Chondrocyte (in vitro differentiated cells): Measurements from ENCODE around the gene SH3GLB1. TPM values are rescaled to one million over a fixed set of nuclear protein-coding genes. Genes with fewer than 3 reads are reported as not detected.
A peak's percentile ranks its signal among the peaks of the same experiment; 100 is the strongest.

Experiments used
- DNase-seq: peaks from one replicate; pipeline ENCODE4 v3.0.0; 2021; ENCODE audit warnings: mixed read lengths, low spot score
- H3K27ac Mint-ChIP-seq: one replicate; pipeline ENCODE4 v1.8.0; 2021; ENCODE audit warnings: mild to moderate bottlenecking, moderate library complexity, mixed read lengths; ENCODE audit not compliant: unreplicated experiment
- H3K27me3 Mint-ChIP-seq: 2 replicates; pipeline ENCODE4 v1.8.0; 2021; ENCODE audit warnings: low read depth, mixed read lengths
- H3K36me3 Mint-ChIP-seq: 2 replicates; pipeline ENCODE4 v1.8.0; 2021; ENCODE audit warnings: low read depth, mixed read lengths
- H3K4me1 Mint-ChIP-seq: 2 replicates; pipeline ENCODE4 v1.8.0; 2021; ENCODE audit warnings: low read depth, mild to moderate bottlenecking, mixed read lengths
- H3K4me3 Mint-ChIP-seq: one replicate; pipeline ENCODE4 v1.8.0; 2021; ENCODE audit warnings: mild to moderate bottlenecking, moderate library complexity, mixed read lengths; ENCODE audit not compliant: unreplicated experiment
- H3K9me3 Mint-ChIP-seq: 2 replicates; pipeline ENCODE4 v1.8.0; 2021; ENCODE audit warnings: low read depth, mixed read lengths
- total RNA-seq: library from RNA; stranded (reverse); gene quantifications from 3 replicates; pipeline ENCODE4 v1.2.1, GENCODE V29; 2021
- TF ChIP-seq, protein P1 (sequence below): fragments of 200-600 bp; sonication (generic); IDR thresholded peaks from 2 replicates; pipeline ENCODE4 v1.5.0; 2021; ENCODE audit warnings: antibody characterized with exemption, mild to moderate bottlenecking, moderate library complexity

Gene SH3GLB1
- total RNA-seq, 1 donor from 2014 or later = 135 TPM

GRCh38 chr1:86704972-86705664 lies 742 bp downstream of the SH3GLB1 start:
- peak overlapping the region; percentile 100 for H3K27ac Mint-ChIP-seq
- no peaks in the 10 kb centered on the region for H3K36me3 Mint-ChIP-seq
- DNase-seq = peak; percentile 62

GRCh38 chr1:86705665-86705985 lies 1.2 kb downstream of the SH3GLB1 start:
- Mint-ChIP-seq H3K9me3 (no peaks in the 10 kb centered on the region), H3K27ac (peak overlapping the region; percentile 100), H3K4me1 (peaks cover 42% of the 10 kb centered on the region), H3K36me3 (no peaks in the 10 kb centered on the region), H3K4me3 (peak overlapping the region; percentile 99), H3K27me3 (no peaks in the 10 kb centered on the region)
- no peak for DNase-seq
- TF ChIP-seq, protein P1, sequence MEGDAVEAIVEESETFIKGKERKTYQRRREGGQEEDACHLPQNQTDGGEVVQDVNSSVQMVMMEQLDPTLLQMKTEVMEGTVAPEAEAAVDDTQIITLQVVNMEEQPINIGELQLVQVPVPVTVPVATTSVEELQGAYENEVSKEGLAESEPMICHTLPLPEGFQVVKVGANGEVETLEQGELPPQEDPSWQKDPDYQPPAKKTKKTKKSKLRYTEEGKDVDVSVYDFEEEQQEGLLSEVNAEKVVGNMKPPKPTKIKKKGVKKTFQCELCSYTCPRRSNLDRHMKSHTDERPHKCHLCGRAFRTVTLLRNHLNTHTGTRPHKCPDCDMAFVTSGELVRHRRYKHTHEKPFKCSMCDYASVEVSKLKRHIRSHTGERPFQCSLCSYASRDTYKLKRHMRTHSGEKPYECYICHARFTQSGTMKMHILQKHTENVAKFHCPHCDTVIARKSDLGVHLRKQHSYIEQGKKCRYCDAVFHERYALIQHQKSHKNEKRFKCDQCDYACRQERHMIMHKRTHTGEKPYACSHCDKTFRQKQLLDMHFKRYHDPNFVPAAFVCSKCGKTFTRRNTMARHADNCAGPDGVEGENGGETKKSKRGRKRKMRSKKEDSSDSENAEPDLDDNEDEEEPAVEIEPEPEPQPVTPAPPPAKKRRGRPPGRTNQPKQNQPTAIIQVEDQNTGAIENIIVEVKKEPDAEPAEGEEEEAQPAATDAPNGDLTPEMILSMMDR = no peak

More at GRCh38 chr1:86704972-86705664, 742 bp downstream of the SH3GLB1 start:
- H3K4me3 Mint-ChIP-seq = peak overlapping the region; percentile 99
- TF ChIP-seq, protein P1 = no peak
- peaks cover 38% of the 10 kb centered on the region for H3K4me1 Mint-ChIP-seq
- H3K9me3 Mint-ChIP-seq = no peaks in the 10 kb centered on the region
- H3K27me3 Mint-ChIP-seq = no peaks in the 10 kb centered on the region

DNA sequence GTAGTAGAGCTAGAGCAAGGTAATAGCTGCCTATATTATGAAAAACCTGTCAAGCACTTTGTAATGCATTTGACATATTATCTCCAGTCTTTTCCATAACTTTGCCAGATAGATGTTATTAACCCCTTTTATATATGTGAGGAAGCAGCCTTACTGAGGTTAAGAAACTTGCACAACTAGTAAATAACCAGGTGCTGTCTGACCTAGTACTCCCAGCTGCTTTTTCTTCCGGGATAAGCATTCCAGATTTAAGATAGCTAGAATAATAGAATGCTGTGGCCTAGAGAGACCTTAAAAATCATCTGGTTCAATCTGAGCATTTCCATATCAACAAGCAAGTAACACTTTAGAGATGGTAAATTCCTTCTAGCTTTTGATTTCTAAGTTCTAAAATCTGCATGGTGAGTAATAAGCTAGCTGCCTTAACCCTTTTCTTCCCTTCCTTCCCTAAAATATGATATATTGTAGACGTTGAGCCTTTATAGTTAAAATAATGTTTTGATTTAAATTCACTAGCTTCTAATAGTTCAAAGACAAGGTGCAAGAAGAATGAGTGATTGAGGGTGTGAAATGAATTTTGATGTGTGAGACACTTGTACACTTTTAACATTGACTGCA lies 1.8 kb downstream of the SH3GLB1 start:
- H3K4me3 Mint-ChIP-seq = peak overlapping the region; percentile 99
- TF ChIP-seq, protein P1 = no peak
- H3K9me3 Mint-ChIP-seq = no peaks in the 10 kb centered on the region
- DNase-seq = no peak
- H3K27me3 Mint-ChIP-seq = no peaks in the 10 kb centered on the region
- peaks cover 44% of the 10 kb centered on the region for H3K4me1 Mint-ChIP-seq
- no peaks in the 10 kb centered on the region for H3K36me3 Mint-ChIP-seq
- H3K27ac Mint-ChIP-seq = peak overlapping the region; percentile 100

GRCh38 chr1:86708920-86709319 lies 4.5 kb downstream of the SH3GLB1 start:
- Mint-ChIP-seq H3K4me1 (peaks cover 54% of the 10 kb centered on the region), H3K36me3 (no peaks in the 10 kb centered on the region), H3K4me3 (no peak overlapping the region), H3K27ac (peak overlapping the region; percentile 6), H3K9me3 (no peaks in the 10 kb centered on the region), H3K27me3 (no peaks in the 10 kb centered on the region)
- TF ChIP-seq, protein P1 = no peak
- no peak for DNase-seq

DNA sequence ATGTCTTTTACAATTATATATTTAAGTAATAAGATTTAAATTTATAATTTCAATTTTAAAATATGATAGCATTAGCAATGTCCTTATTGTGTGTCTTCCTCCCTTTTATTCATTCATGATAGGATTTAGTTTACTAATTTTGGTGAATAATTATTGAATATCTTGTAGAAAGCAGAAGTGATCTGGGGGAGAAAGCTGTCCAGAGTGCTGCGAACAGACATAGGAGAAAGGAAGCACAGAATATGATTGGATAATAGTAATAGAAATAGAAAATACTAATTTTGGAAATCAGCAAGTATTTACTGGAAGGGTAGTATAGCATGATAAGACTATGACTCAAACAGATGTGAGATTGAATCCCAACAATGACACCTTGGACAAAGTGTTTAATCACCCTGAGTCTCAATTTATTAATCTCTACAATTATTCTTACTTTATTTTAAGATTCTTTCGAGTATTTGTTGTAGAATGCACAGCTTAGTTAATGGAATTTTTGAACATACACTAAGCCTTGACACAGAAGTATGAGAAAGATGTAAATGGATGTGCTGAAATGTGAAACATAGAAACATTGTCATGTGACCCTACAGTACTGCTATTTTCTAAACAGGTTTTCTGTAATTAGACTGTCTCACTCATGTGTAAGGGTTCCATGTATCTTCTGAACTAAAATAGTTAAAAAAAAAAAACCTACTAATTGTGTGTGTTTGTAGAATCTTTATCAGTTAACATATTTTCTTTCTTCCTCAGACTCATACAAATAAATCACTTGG lies 7.9 kb downstream of the SH3GLB1 start:
- peaks cover 2% of the 10 kb centered on the region for H3K36me3 Mint-ChIP-seq
- H3K4me3 Mint-ChIP-seq = no peak overlapping the region
- no peaks in the 10 kb centered on the region for H3K27me3 Mint-ChIP-seq
- no peak for DNase-seq
- TF ChIP-seq, protein P1 = no peak
- no peaks in the 10 kb centered on the region for H3K9me3 Mint-ChIP-seq
- peaks cover 62% of the 10 kb centered on the region for H3K4me1 Mint-ChIP-seq
- peak overlapping the region; percentile 61 for H3K27ac Mint-ChIP-seq
